Fibroblast of skin of left quadriceps (primary cell): ENCODE measurements around the gene C22orf42.
"Not testable (repeated sequence)": the region's sequence is repeated elsewhere in the genome, so short reads cannot be mapped to it uniquely, and the experiment has no call there.

Experiments used
- DNase-seq, 2 experiments: peaks; one replicate each; pipeline ENCODE4 v3.0.0-alpha.2; 2013; ENCODE audit warnings: low read depth in 2 of 2

Gene C22orf42

GRCh38 chr22:32135958-32136357 is 23.1 kb downstream of the C22orf42 start:
- DNase-seq = not testable (repeated sequence)

GRCh38 chr22:32134796-32135195 is 24.3 kb downstream of the C22orf42 start:
- not testable (repeated sequence) for DNase-seq

GRCh38 chr22:32132783-32133182 is 26.3 kb downstream of the C22orf42 start:
- DNase-seq = no peak

- DNase-seq = no peak
These were observed 27.0 kb downstream of the C22orf42 start for GRCh38 chr22:32132126-32132525.

- no peak for DNase-seq
These were observed 28.6 kb downstream of the C22orf42 start for GRCh38 chr22:32130464-32130863.

- no peak for DNase-seq
These were observed 31.2 kb downstream of the C22orf42 start for GRCh38 chr22:32127904-32128303.

- DNase-seq = no peak
These were observed 35.4 kb downstream of the C22orf42 start for GRCh38 chr22:32123657-32124056.

GRCh38 chr22:32122899-32123298 is 36.2 kb downstream of the C22orf42 start:
- DNase-seq = no peak

GRCh38 chr22:32120603-32121002 is 38.5 kb downstream of the C22orf42 start:
- DNase-seq = no peak

GRCh38 chr22:32119568-32120235 is 39.4 kb downstream of the C22orf42 start:
- DNase-seq = no peak

- DNase-seq = no peak
These were observed 46.7 kb downstream of the C22orf42 start for GRCh38 chr22:32112380-32112779.

- no peak for DNase-seq
These were observed 52.2 kb downstream of the C22orf42 start for GRCh38 chr22:32106930-32107329.

GRCh38 chr22:32103658-32104315 is 55.3 kb downstream of the C22orf42 start:
- DNase-seq = no peak

- DNase-seq = no peak
These were observed 58.4 kb downstream of the C22orf42 start for GRCh38 chr22:32100711-32101110.
